K562 (cell line): ENCODE data around the gene ZMIZ1. TPM values are rescaled to one million over a fixed set of nuclear protein-coding genes. Genes with fewer than 3 reads are reported as not detected.

Experiments used
- ATAC-seq: fragments of 200-7000 bp; cut with Tn5 transposase; 3 replicates; pipeline ENCODE4 v1.9.1; 2020; ENCODE audit warnings: moderate library complexity
- BruUV-seq: library from RNA; stranded (reverse); fragments of 400-500 nt; replicated peaks from 2 replicates; lab custom pipeline; 2021; lab: Mats Ljungman, UMichigan
- CTCF ChIA-PET: fragments of 300-600 bp; formaldehyde crosslinking; extraction: SDS; loops from one replicate; lab custom pipeline; 2021; ENCODE audit warnings: low intra/inter-chr PET ratio; lab: Yijun Ruan, JAX
- POLR2A ChIA-PET: fragments of 300-600, 350-650 bp; sonication (Branson Sonifier 250); formaldehyde crosslinking; extraction: SDS; loops from one replicate; lab custom pipeline; 2021; ENCODE audit warnings: antibody characterized with exemption, inconsistent platforms; lab: Yijun Ruan, JAX
- DNase-seq, 4 experiments: peaks; one replicate each; pipeline versions ENCODE4 v3.0.0 to v3.0.0-alpha.2; 2011 to 2018; ENCODE audit warnings: low spot score in 3 of 4, mixed read lengths in 3 of 4; ENCODE audit errors: extremely low read depth in 1 of 4
- FAIRE-seq: peaks from 2 replicates; lab custom pipeline; 2011; peaks lifted over from hg19 to GRCh38; lab: Jason Lieb, UNC
- H2AFZ ChIP-seq: 2 replicates; pipeline ENCODE4 v1.6.0; 2011; ENCODE audit warnings: low read depth, low read length, control low read depth, inconsistent platforms
- H3K27ac ChIP-seq: fragments of 200-600 bp; 3 replicates; pipeline ENCODE4 v1.8.0; 2011; ENCODE audit warnings: low read depth, mild to moderate bottlenecking, control low read depth, inconsistent platforms, low read length, moderate library complexity, mixed read lengths; ENCODE audit errors: extremely low read depth
- H3K27me3 ChIP-seq, 2 experiments: fragments of 300-600 bp in 1 of 2; 2 replicates in 1 of 2; 3 replicates in 1 of 2; pipeline versions ENCODE4 v1.6.0 to v1.8.0; 2011; ENCODE audit warnings: inconsistent platforms in 2 of 2, low read length in 2 of 2, mild to moderate bottlenecking in 1 of 2, mixed read lengths in 1 of 2, moderate library complexity in 1 of 2; ENCODE audit not compliant: control insufficient read depth in 2 of 2, insufficient read depth in 2 of 2
- H3K36me3 ChIP-seq: fragments of 300-600 bp; 3 replicates; pipeline ENCODE4 v1.8.0; 2011; ENCODE audit warnings: mild to moderate bottlenecking, low read length, inconsistent platforms; ENCODE audit not compliant: control insufficient read depth, insufficient read depth
- H3K4me1 ChIP-seq, 2 experiments: fragments of 200-600 bp in 1 of 2; replicated peaks in 1 of 2; 2 replicates in 1 of 2; 3 replicates in 1 of 2; pipeline versions ENCODE4 v1.5.1 to v1.8.0; 2011; ENCODE audit warnings: inconsistent platforms in 2 of 2, low read length in 2 of 2, mild to moderate bottlenecking in 1 of 2, mixed read lengths in 1 of 2, moderate library complexity in 1 of 2; ENCODE audit not compliant: control insufficient read depth in 2 of 2, insufficient read depth in 2 of 2
- H3K4me2 ChIP-seq: 2 replicates; pipeline ENCODE4 v1.6.1; 2011; ENCODE audit warnings: low read length, control low read depth, inconsistent platforms, mixed read lengths; ENCODE audit not compliant: insufficient read depth
- H3K4me3 ChIP-seq: fragments of 200-600 bp; sonication (generic), shearing (Covaris generic); 2 replicates; pipeline ENCODE4 v1.5.1; 2016; ENCODE audit warnings: control low read depth, inconsistent platforms
- H3K79me2 ChIP-seq: fragments of 200-600 bp; 3 replicates; pipeline ENCODE4 v1.8.0; 2011; ENCODE audit warnings: low read length, inconsistent platforms; ENCODE audit not compliant: control insufficient read depth, insufficient read depth
- H3K9ac ChIP-seq, 2 experiments: 2 replicates each; pipeline versions ENCODE4 v1.6.0 to v1.6.1; 2011; ENCODE audit warnings: low read depth in 2 of 2, low read length in 2 of 2, control low read depth in 1 of 2, inconsistent platforms in 1 of 2, mild to moderate bottlenecking in 1 of 2, mixed read lengths in 1 of 2; ENCODE audit not compliant: insufficient read depth in 1 of 2
- H3K9me1 ChIP-seq: one replicate; pipeline ENCODE4 v1.6.0; 2011; ENCODE audit warnings: inconsistent platforms, mild to moderate bottlenecking, low read length, moderate library complexity; ENCODE audit not compliant: control insufficient read depth, insufficient read depth
- H3K9me3 ChIP-seq: replicated peaks from 2 replicates; pipeline ENCODE4 v1.5.1; 2011; ENCODE audit warnings: low read depth, low read length, inconsistent platforms; ENCODE audit not compliant: control insufficient read depth, insufficient read depth
- H4K20me1 ChIP-seq: replicated peaks from 2 replicates; pipeline ENCODE4 v1.6.1; 2011; ENCODE audit warnings: low read length, inconsistent platforms, mixed read lengths; ENCODE audit not compliant: control insufficient read depth, insufficient read depth
- CBFA2T3 ChIP-seq: fragments of 450-650 bp; IDR thresholded peaks from 2 replicates; pipeline ENCODE4 v1.6.1; 2017
- CEBPG ChIP-seq, 3 experiments: fragments of 200-800 bp in 1 of 3; sonication (Bioruptor generic) in 1 of 3; sonication (generic) in 1 of 3; formaldehyde crosslinking in 1 of 3; IDR thresholded peaks in 2 of 3; conservative IDR thresholded peaks in 1 of 3; 2 replicates each; pipeline versions ENCODE4 v1.6.1 to v1.8.0; 2016 to 2022; ENCODE audit warnings: missing compliant biosample characterization in 2 of 3, missing genetic modification characterization in 2 of 3, mild to moderate bottlenecking in 1 of 3, missing genetic modification reagents in 1 of 3
- CREM ChIP-seq: IDR thresholded peaks from 2 replicates; pipeline ENCODE4 v1.6.1; 2014; ENCODE audit warnings: antibody characterized with exemption, low read depth
- MYC ChIP-seq, 2 experiments: fragments of 250-450 bp in 1 of 2; sonication (Bioruptor Pico) in 1 of 2; IDR thresholded peaks; 2 replicates each; pipeline versions ENCODE4 v1.5.1 to v1.6.1; 2012 to 2021; ENCODE audit warnings: low read depth in 2 of 2, borderline replicate concordance in 1 of 2, improper control_type of control experiment in 1 of 2, low read length in 1 of 2, mild to moderate bottlenecking in 1 of 2, moderate library complexity in 1 of 2
- RBFOX2 ChIP-seq: fragments of 200-400 bp; formaldehyde crosslinking; IDR thresholded peaks from 2 replicates; pipeline ENCODE4 v1.6.1; 2017; ENCODE audit warnings: low read depth, mild to moderate bottlenecking, low read length, moderate library complexity
- RBM34 ChIP-seq: fragments of 200-400 bp; formaldehyde crosslinking; IDR thresholded peaks from 2 replicates; pipeline ENCODE4 v1.6.1; 2018; ENCODE audit warnings: low read length, borderline replicate concordance; ENCODE audit not compliant: insufficient read depth
- YY1 ChIP-seq, 3 experiments: IDR thresholded peaks; 2 replicates each; pipeline ENCODE4 v1.6.1; 2011; ENCODE audit warnings: low read length in 2 of 3, mild to moderate bottlenecking in 2 of 3, moderate library complexity in 2 of 3, borderline replicate concordance in 1 of 3, control low read depth in 1 of 3, low read depth in 1 of 3; ENCODE audit not compliant: insufficient read depth in 3 of 3, insufficient replicate concordance in 2 of 3, control insufficient read depth in 1 of 3, insufficient read length in 1 of 3; ENCODE audit errors: extremely low read depth in 1 of 3
- WGBS: fragments of 100-300 bp; shearing (Covaris generic); methylation state at CpG from one replicate; pipeline ENCODE4 v1.1.6; 2016; ENCODE audit warnings: low coverage, mixed read lengths; ENCODE audit not compliant: insufficient coverage; ENCODE audit errors: missing lambda C conversion rate; 5-methylcytosine and 5-hydroxymethylcytosine counted together
- in situ Hi-C: fragments of 300-500 bp; cut with MboI; formaldehyde crosslinking; loops from 4 replicates; pipeline ENCODE4 v1.15.0; 2018; ENCODE audit warnings: inconsistent platforms, mixed read lengths
- intact Hi-C: fragments of 100-400 bp; cut with micrococcal nuclease; formaldehyde crosslinking; loops from 2 replicates; pipeline ENCODE4 v1.14.2; 2022
- polyA plus RNA-seq, 8 experiments: library from polyadenylated mRNA; depleted of rRNA in 4 of 8; stranded (reverse) in 5 of 8; unstranded in 3 of 8; fragments of >200 nt; fragmentation: Nextera tagmentation in 2 of 8; fragmentation: Illumina TruSeq in 1 of 8; extraction: Ambion mirVana in 2 of 8; extraction: Trizol in 1 of 8; gene quantifications; 2 replicates each; pipeline versions ENCODE4 v1.2.1 to v1.2.3, GENCODE V29; 2011 to 2014; ENCODE audit warnings: inconsistent platforms in 1 of 8, missing spikeins in 1 of 8
- total RNA-seq, 7 experiments: library from RNA; depleted of rRNA in 6 of 7; stranded (reverse); fragments of >200 nt in 6 of 7; fragmentation: Illumina TruSeq in 2 of 7; extraction: Trizol in 2 of 7; gene quantifications; 2 replicates each; pipeline versions ENCODE4 v1.2.1 to v1.2.3, GENCODE V29; 2011 to 2021; ENCODE audit warnings: low replicate concordance in 1 of 7
- TF ChIP-seq, protein P1 (sequence below): fragments of 200-800 bp; sonication (Bioruptor generic); IDR thresholded peaks from 2 replicates; pipeline ENCODE4 v1.6.1; 2017; ENCODE audit warnings: missing genetic modification characterization, missing compliant biosample characterization
- TF ChIP-seq, protein P2 (sequence below), 2 experiments: IDR thresholded peaks in 1 of 2; conservative IDR thresholded peaks in 1 of 2; 2 replicates each; pipeline ENCODE4 v1.6.1; 2016; ENCODE audit warnings: low read depth in 2 of 2, mild to moderate bottlenecking in 1 of 2, missing compliant biosample characterization in 1 of 2, missing genetic modification characterization in 1 of 2, moderate library complexity in 1 of 2
- TF ChIP-seq, protein P3 (sequence below): sonication (generic); formaldehyde crosslinking; IDR thresholded peaks from 2 replicates; pipeline ENCODE4 v1.5.0; 2020; ENCODE audit warnings: missing genetic modification reagents

Gene ZMIZ1
- total and polyA plus RNA-seq, 9 of the 15 experiments (the other 6 are each of a cell fraction or from before 2014, with no cell fraction given): 1.0 to 37.3 (median 4.3) TPM

DNA sequence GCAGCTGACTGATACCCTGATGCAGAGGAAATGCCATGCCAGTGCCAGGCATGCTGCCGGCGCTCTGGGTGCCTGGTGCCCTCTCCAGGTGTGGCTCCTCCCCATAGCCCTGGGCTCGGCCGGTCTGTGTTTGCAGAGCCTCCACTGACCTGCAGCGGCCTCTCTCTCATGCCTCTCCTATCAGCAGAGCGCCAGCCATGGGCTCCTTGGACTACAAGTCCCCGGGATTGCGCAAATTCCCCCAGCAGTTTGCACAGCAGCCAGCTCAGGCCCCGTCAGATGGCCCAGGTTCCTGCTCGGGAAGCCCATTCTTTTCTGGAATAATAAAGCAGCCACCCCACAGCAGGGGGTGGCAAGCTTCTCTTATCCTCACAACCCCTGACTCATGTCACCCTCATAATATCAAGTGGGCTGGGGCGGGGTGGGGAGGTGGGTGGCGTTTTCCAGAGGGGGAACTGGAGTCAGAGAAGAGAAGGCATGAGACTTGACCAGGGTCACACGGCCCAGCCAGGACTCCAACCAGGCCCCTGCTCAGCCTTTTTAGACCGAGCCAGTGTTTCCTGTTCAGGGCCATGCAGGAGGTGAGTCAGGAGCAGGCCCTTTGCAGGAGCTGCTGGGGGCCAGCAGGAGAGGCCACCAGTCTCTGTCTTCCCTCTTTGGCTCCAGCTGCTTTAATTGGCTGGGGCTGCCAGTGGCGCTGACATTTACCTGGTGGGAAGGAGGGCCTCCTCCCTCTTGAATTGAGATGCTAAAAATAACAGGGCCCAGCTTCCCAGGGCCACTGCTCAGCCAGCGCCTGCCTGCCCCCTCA lies 58.6 kb downstream of the ZMIZ1 start:
- DNase-seq (peak; percentile 73 to 88 (median 82)), ATAC-seq (peak; percentile 88), FAIRE-seq (peak; percentile 75)
- Histone ChIP-seq H3K4me2 (peak overlapping the region; percentile 44; the same call in 1 of the 2 replicates), H3K36me3 (peaks cover 42% of the 10 kb centered on the region), H3K79me2 (peaks cover 10% of the 10 kb centered on the region), H3K9me3 (no peaks in the 10 kb centered on the region), H3K4me3 (no peak overlapping the region), H3K27ac (peak overlapping the region; percentile 51; the same call in 2 of the 3 replicates), H4K20me1 (no peaks in the 10 kb centered on the region; the same call in 1 of the 2 replicates), H3K9me1 (peaks cover 5% of the 10 kb centered on the region), H2AFZ (no peak overlapping the region), H3K4me1 (peaks cover 64 to 79% of the 10 kb centered on the region in 2 experiments), H3K27me3 (no peaks in the 10 kb centered on the region), H3K9ac (peak overlapping the region in 1 of 2 experiments; percentile 72; a peak in 2 of 4 replicates)
- ChIA-PET POLR2A (interaction anchor here (0.8 to 2.2 kb wide), 5 partner anchors 9 to 41 kb away, joined by 3 to 8 read pairs (median 4); no protein-coding TSS in a partner anchor), CTCF (no interaction called here)
- BruUV-seq: no TSS peak
- 14% methylated on average over 16 of the region's 16 CpGs for WGBS
- intact Hi-C loops (loop anchor here (1.0 to 5.0 kb wide), 2 partner anchors 45 to 68 kb away; no protein-coding TSS in a partner anchor), in situ Hi-C loops (no loop called here)
- peak; percentile 96 for TF ChIP-seq CEBPG (CRISPR knock-in tag; IDR thresholded peaks at IDR 0.05)
- peak; percentile 95 to 98 for TF ChIP-seq CEBPG (tag; conservative IDR thresholded peaks at IDR 0.05 in 1 of 2, IDR thresholded peaks at IDR 0.05 in 1 of 2)
- TF ChIP-seq CREM: peak; percentile 40; the same call in 1 of the 2 replicates
- 0 out of 2 replicates have a peak, but pooled peaks have one; percentile 3 for TF ChIP-seq MYC (IDR thresholded peaks at IDR 0.05; ENCODE audit: low read depth, low read length)
- TF ChIP-seq MYC (CRISPR knock-in tag; IDR thresholded peaks at IDR 0.05; ENCODE audit: borderline replicate concordance, low read depth): no peak
- no peak for TF ChIP-seq RBM34
- 0 out of 2 replicates have a peak, but pooled peaks have one; percentile 12 for TF ChIP-seq RBFOX2
- TF ChIP-seq, protein P1, sequence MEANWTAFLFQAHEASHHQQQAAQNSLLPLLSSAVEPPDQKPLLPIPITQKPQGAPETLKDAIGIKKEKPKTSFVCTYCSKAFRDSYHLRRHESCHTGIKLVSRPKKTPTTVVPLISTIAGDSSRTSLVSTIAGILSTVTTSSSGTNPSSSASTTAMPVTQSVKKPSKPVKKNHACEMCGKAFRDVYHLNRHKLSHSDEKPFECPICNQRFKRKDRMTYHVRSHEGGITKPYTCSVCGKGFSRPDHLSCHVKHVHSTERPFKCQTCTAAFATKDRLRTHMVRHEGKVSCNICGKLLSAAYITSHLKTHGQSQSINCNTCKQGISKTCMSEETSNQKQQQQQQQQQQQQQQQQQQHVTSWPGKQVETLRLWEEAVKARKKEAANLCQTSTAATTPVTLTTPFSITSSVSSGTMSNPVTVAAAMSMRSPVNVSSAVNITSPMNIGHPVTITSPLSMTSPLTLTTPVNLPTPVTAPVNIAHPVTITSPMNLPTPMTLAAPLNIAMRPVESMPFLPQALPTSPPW (CRISPR knock-in tag): peak; percentile 43
- peak; percentile 72 for TF ChIP-seq CBFA2T3
- TF ChIP-seq YY1 (IDR thresholded peaks at IDR 0.05; ENCODE audit: borderline replicate concordance in 1 of 3, control insufficient read depth in 1 of 3, extremely low read depth in 1 of 3, insufficient read depth in 3 of 3, insufficient read length in 1 of 3, insufficient replicate concordance in 2 of 3, low read depth in 1 of 3, low read length in 2 of 3): peak in 1 of 3 experiments; percentile 52
- TF ChIP-seq, protein P2, sequence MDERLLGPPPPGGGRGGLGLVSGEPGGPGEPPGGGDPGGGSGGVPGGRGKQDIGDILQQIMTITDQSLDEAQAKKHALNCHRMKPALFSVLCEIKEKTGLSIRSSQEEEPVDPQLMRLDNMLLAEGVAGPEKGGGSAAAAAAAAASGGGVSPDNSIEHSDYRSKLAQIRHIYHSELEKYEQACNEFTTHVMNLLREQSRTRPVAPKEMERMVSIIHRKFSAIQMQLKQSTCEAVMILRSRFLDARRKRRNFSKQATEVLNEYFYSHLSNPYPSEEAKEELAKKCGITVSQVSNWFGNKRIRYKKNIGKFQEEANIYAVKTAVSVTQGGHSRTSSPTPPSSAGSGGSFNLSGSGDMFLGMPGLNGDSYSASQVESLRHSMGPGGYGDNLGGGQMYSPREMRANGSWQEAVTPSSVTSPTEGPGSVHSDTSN (CRISPR knock-in tag; IDR thresholded peaks at IDR 0.05; ENCODE audit: low read depth): no peak
- TF ChIP-seq, protein P2 (tag; conservative IDR thresholded peaks at IDR 0.05; ENCODE audit: low read depth): no peak
- TF ChIP-seq, protein P3, sequence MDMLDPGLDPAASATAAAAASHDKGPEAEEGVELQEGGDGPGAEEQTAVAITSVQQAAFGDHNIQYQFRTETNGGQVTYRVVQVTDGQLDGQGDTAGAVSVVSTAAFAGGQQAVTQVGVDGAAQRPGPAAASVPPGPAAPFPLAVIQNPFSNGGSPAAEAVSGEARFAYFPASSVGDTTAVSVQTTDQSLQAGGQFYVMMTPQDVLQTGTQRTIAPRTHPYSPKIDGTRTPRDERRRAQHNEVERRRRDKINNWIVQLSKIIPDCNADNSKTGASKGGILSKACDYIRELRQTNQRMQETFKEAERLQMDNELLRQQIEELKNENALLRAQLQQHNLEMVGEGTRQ (CRISPR knock-in tag): no peak
